ENCODE data around the gene ACER3.

- TF ChIP-seq CTCF (IDR thresholded peaks at IDR 0.05) (no peak), POLR2AphosphoS5 (IDR thresholded peaks at IDR 0.05) (no peak), POLR2A (IDR thresholded peaks at IDR 0.05) (no peak)
Observed at GRCh38 chr11:77001613-77002012, 140.9 kb downstream of the ACER3 start.

Measured in sigmoid colon (tissue), 4 donors.